ENCODE data around the gene CLBA1. TPM values are rescaled to one million over a fixed set of nuclear protein-coding genes. Genes with fewer than 3 reads are reported as not detected.

Gene CLBA1
- total RNA-seq, 2 experiments from 2014 or later = 0.55 to 0.95 TPM

DNA sequence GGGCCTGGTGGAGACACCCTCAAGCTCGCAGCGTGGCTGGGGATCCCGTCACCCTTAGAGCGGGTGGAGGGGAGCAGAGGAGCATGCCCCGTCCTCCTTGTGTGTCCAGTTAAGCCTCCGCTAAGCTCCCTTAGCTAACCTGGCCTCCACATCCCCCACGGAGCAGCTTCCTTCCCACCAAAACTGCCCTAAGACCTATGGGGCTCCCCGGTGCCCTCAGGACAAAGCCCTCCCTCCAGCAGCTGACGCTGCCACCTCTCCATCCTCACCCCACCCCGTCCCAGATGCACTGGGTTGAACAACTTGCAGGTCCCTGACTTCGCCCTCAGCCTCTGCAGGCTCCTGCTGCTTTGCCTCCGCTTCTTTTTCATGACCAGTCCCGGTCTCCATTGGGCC is 11.4 kb upstream of the CLBA1 start:
- Mint-ChIP-seq H3K4me1 (ENCODE audit: low read depth) (peaks cover 10% of the 10 kb centered on the region), H3K27me3 (ENCODE audit: low read depth) (peaks cover 21% of the 10 kb centered on the region), H3K9me3 (ENCODE audit: insufficient read depth) (no peaks in the 10 kb centered on the region), H3K27ac (no peak overlapping the region), H3K4me3 (no peak overlapping the region), H3K36me3 (ENCODE audit: low read depth) (no peaks in the 10 kb centered on the region)
- CTCF ChIA-PET = interaction anchor here (1.5 to 6.1 kb wide), 2 partner anchors 10 to 70 kb away, joined by 8 to 63 read pairs; no protein-coding TSS in a partner anchor
- ATAC-seq (no peak), DNase-seq (no peak)
- POLR2A ChIA-PET = interaction anchor here (0.6 kb wide), 1 partner anchor 108 kb away, joined by 3 read pairs; no protein-coding TSS in a partner anchor

DNA sequence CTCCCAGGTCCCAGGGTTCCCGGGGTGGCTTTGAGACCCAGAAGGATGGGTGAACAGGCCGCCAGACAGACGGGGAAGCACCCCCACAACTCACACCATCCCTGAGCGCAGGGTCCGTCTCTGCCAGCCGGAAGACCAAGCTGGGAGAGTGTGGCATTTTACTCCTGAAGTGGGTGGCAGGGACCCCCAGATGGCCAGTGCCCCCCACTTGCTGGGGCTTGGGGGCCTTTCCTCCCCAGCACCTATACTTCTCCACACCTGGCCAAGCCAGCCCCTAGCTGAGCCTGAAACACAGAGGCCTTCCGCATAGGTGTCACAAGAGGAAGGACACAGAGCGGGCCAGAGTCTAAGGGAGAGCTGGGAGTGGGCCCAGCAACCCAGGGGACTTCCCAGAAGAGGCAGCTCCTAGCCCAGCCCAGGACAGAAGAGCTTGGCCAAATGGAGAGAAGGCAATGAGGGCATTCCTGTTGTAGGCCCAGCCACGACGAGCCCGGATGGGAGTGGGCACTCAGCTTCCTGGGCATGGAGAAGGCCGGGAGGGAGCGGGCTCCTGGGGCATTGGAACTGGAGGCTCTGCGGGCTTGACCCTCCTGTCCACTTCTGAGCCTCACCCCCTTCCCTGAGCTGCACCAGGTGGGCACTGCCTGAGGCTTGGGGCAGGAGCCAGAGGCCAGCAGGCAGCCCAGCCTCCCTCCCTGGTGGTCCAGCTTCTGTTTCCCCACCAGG is 10.8 kb upstream of the CLBA1 start:
- DNase-seq (no peak), ATAC-seq (no peak)
- H3K4me3 Mint-ChIP-seq = no peak overlapping the region
- H3K4me1 Mint-ChIP-seq (ENCODE audit: low read depth) = peaks cover 10% of the 10 kb centered on the region
- ChIA-PET POLR2A (interaction anchor here (0.6 to 1.3 kb wide), 2 partner anchors 12 to 107 kb away, joined by 3 to 4 read pairs; no protein-coding TSS in a partner anchor), CTCF (interaction anchor here (0.8 to 6.1 kb wide), 11 partner anchors 10 to 113 kb away, joined by 3 to 63 read pairs (median 4); partner anchors contain the start of genes CLBA1 and GPR132)
- H3K9me3 Mint-ChIP-seq (ENCODE audit: insufficient read depth) = no peaks in the 10 kb centered on the region
- H3K27ac Mint-ChIP-seq = no peak overlapping the region
- peaks cover 28% of the 10 kb centered on the region for H3K27me3 Mint-ChIP-seq (ENCODE audit: low read depth)
- H3K36me3 Mint-ChIP-seq (ENCODE audit: low read depth) = no peaks in the 10 kb centered on the region

- peak; percentile 20 for ATAC-seq
- peaks cover 30% of the 10 kb centered on the region for H3K27me3 Mint-ChIP-seq (ENCODE audit: low read depth)
- DNase-seq = no peak
- H3K4me3 Mint-ChIP-seq = no peak overlapping the region
- H3K4me1 Mint-ChIP-seq (ENCODE audit: low read depth) = peaks cover 10% of the 10 kb centered on the region
- ChIA-PET CTCF (interaction anchor here (0.8 to 6.1 kb wide), 10 partner anchors 10 to 112 kb away, joined by 3 to 63 read pairs (median 4); partner anchors contain the start of genes CLBA1 and GPR132), POLR2A (interaction anchor here (1.3 kb wide), 1 partner anchor 11 kb away, joined by 4 read pairs; no protein-coding TSS in a partner anchor)
- no peak overlapping the region for H3K27ac Mint-ChIP-seq
- no peaks in the 10 kb centered on the region for H3K9me3 Mint-ChIP-seq (ENCODE audit: insufficient read depth)
- no peaks in the 10 kb centered on the region for H3K36me3 Mint-ChIP-seq (ENCODE audit: low read depth)
Measured at GRCh38 chr14:104975481-104976197, 9.9 kb upstream of the CLBA1 start.

GRCh38 chr14:104976198-104977007 is 9.2 kb upstream of the CLBA1 start:
- ATAC-seq (peak; percentile 86), DNase-seq (peak; percentile 88)
- Mint-ChIP-seq H3K4me3 (peak overlapping the region; percentile 19), H3K36me3 (ENCODE audit: low read depth) (no peaks in the 10 kb centered on the region), H3K9me3 (ENCODE audit: insufficient read depth) (no peaks in the 10 kb centered on the region), H3K27me3 (ENCODE audit: low read depth) (peaks cover 30% of the 10 kb centered on the region), H3K4me1 (ENCODE audit: low read depth) (peaks cover 10% of the 10 kb centered on the region), H3K27ac (no peak overlapping the region)
- POLR2A ChIA-PET = interaction anchor here (1.3 kb wide), 1 partner anchor 11 kb away, joined by 4 read pairs; no protein-coding TSS in a partner anchor
- CTCF ChIA-PET = interaction anchor here (0.8 to 6.1 kb wide), 9 partner anchors 9 to 97 kb away, joined by 3 to 63 read pairs (median 4); partner anchors contain the start of genes CLBA1 and GPR132

DNA sequence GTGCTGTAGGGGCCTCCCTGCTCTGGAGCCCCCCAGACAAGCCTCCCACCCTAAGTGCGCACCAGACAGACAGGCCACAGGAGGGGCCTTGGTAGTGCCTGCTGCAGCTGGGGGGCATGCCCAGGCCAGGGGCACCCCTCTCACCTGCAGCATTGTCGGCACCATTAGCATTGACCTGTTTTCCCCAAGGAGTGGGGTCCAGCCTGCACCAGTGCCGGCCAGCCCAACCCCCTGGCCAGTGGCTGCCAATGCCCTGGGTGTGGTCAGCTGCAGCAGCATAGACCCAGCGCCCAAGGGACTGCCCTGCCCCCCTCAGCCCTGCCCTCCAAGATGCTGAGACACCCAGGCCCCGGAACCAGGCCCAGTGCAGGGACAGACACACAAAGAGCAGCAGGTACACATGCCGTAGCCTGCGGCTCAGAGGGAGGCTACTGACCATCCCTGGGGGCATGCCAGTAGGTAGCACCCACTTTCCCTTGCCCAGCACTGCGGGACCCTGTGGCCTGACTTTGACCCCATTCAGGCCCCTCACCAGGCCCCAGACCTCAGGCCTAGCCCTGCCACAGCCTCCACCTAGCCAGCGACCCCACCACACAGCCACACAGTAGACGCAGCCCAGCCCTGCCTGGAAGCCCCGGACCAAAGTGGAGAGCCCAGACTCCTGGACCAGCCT is 8.4 kb upstream of the CLBA1 start:
- DNase-seq = no peak
- CTCF ChIA-PET = interaction anchor here (0.8 to 6.1 kb wide), 3 partner anchors 8 to 67 kb away, joined by 3 to 63 read pairs (median 4); partner anchors contain the start of gene CLBA1

DNA sequence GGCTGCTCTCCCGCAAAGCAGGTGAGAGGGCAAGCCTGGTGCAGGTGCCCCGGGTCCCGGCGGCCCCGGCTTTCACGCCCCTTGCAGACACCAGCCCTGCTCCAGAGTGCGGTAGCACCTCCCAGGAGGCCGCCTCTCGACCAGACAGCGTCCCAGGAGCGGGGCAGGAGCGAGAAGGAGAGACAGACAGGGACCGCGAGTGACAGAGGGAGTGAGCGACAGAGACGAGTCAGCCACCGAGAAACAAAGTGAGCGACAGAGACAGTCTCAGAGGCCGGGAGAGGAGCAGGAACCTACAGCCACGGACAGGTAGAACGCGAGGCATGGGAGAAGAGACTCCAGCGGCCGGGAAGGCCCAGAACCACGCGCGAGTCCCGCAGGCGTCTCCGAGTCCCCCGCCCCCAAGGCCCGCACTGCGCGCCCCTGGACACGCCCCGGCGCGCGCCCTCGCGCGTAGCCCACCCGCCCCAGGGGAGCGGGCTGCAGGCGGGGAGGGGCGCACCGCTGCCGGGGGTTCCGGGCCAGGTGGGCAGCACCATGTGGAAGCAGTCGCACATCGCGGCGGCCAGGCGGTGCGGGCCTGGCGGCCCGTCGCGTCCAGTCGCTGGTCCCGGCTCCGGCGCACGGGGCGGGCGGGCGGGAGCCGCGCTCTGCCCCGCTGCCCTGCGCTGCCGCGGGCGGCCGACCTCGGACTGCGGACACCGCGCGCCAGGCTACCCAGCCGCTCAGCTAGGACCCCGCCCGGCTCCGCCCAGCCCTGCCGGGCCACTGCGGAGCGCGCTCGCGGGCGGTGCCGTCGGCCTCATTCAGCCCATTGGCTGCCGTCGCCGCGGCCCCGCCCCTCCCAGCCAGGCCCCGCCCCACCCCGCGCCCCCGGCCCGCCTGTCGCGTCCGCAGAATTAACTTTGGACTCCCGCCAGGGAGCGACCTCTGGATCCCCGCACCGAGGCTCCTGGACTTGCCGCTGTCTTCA is 7.6 kb upstream of the CLBA1 start, which contains the start of gene AHNAK2:
Gene AHNAK2, minus strand, starts transcription at position 694 of the 973 bp plus-strand sequence. Its CDS starts 137 bp downstream, at position 557.
- Mint-ChIP-seq H3K4me3 (peak within 1 kb of the TSS; percentile 61), H3K4me1 (ENCODE audit: low read depth) (peaks cover 10% of the 10 kb centered on the region), H3K9me3 (ENCODE audit: insufficient read depth) (no peaks in the 10 kb centered on the region), H3K27ac (no peak within 1 kb of the TSS), H3K36me3 (ENCODE audit: low read depth) (no peaks in the 10 kb centered on the region), H3K27me3 (ENCODE audit: low read depth) (peaks cover 30% of the 10 kb centered on the region)
- peak; percentile 77 for ATAC-seq
- POLR2A ChIA-PET = no interaction called here
- peak; percentile 44 for DNase-seq
- CTCF ChIA-PET = interaction anchor here (1.3 kb wide), 1 partner anchor 67 kb away, joined by 4 read pairs; no protein-coding TSS in a partner anchor

More for the DNA sequence above, 8.4 kb upstream of the CLBA1 start:
- POLR2A ChIA-PET = no interaction called here
- no peak for ATAC-seq
- peaks cover 10% of the 10 kb centered on the region for H3K4me1 Mint-ChIP-seq (ENCODE audit: low read depth)
- H3K27me3 Mint-ChIP-seq (ENCODE audit: low read depth) = peaks cover 30% of the 10 kb centered on the region
- H3K9me3 Mint-ChIP-seq (ENCODE audit: insufficient read depth) = no peaks in the 10 kb centered on the region
- H3K4me3 Mint-ChIP-seq = peak overlapping the region; percentile 61
- H3K27ac Mint-ChIP-seq = no peak overlapping the region
- no peaks in the 10 kb centered on the region for H3K36me3 Mint-ChIP-seq (ENCODE audit: low read depth)

- no peaks in the 10 kb centered on the region for H3K9me3 Mint-ChIP-seq (ENCODE audit: insufficient read depth)
- CTCF ChIA-PET = interaction anchor here (1.3 kb wide), 1 partner anchor 66 kb away, joined by 4 read pairs; no protein-coding TSS in a partner anchor
- H3K4me1 Mint-ChIP-seq (ENCODE audit: low read depth) = peaks cover 10% of the 10 kb centered on the region
- peak overlapping the region; percentile 5 for H3K4me3 Mint-ChIP-seq
- H3K27ac Mint-ChIP-seq = no peak overlapping the region
- H3K27me3 Mint-ChIP-seq (ENCODE audit: low read depth) = peaks cover 30% of the 10 kb centered on the region
- ATAC-seq (no peak), DNase-seq (no peak)
- POLR2A ChIA-PET = no interaction called here
- H3K36me3 Mint-ChIP-seq (ENCODE audit: low read depth) = no peaks in the 10 kb centered on the region
Measured at GRCh38 chr14:104978746-104979691, 6.6 kb upstream of the CLBA1 start.

DNA sequence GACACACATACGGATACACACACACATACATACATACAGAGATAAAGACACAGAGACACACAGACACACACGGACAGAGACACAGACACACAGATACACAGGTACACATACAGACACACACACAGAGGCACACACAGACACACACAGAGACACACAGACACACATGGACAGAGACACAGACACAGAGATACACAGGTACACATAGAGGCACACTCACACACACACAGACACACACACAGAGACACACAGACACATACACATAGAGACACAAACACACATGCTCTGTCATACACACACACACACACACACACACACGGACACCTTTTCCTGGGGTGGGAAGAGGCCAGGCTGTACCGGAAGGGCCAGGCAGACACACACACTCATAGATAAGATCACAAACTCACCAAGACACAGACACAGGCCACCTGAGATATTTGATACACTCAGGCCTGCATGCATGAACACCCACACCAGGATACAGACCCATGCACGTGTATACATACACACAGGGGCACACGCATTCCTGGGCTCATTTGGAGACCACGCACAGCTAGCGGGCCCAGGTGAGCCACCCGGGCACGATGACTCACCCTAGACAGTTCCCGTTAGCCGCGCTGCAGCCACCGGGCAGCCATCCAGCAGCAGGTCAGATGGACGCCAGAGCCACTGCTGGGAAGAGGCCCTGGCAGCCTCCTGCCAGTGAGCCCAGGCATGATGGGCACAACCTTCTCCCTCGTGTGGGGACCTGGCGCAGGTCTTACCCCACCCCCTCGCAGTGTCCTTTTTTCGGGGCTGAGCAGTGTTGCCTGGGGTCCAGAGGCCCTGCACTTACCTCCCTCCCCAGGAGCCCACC is 5.6 kb upstream of the CLBA1 start:
- ChIA-PET CTCF (no interaction called here), POLR2A (no interaction called here)
- ATAC-seq = no peak
- Mint-ChIP-seq H3K9me3 (ENCODE audit: insufficient read depth) (no peaks in the 10 kb centered on the region), H3K27me3 (ENCODE audit: low read depth) (peaks cover 30% of the 10 kb centered on the region), H3K4me3 (no peak overlapping the region), H3K36me3 (ENCODE audit: low read depth) (no peaks in the 10 kb centered on the region), H3K4me1 (ENCODE audit: low read depth) (peaks cover 16% of the 10 kb centered on the region), H3K27ac (no peak overlapping the region)
- no peak for DNase-seq
